ENCODE results near the gene MET. TPM values are rescaled to one million over a fixed set of nuclear protein-coding genes. Genes with fewer than 3 reads are reported as not detected.

MET gene
- total and polyA plus RNA-seq, 2 donors from 2014 or later, result 13.4 to 225 TPM

DNA sequence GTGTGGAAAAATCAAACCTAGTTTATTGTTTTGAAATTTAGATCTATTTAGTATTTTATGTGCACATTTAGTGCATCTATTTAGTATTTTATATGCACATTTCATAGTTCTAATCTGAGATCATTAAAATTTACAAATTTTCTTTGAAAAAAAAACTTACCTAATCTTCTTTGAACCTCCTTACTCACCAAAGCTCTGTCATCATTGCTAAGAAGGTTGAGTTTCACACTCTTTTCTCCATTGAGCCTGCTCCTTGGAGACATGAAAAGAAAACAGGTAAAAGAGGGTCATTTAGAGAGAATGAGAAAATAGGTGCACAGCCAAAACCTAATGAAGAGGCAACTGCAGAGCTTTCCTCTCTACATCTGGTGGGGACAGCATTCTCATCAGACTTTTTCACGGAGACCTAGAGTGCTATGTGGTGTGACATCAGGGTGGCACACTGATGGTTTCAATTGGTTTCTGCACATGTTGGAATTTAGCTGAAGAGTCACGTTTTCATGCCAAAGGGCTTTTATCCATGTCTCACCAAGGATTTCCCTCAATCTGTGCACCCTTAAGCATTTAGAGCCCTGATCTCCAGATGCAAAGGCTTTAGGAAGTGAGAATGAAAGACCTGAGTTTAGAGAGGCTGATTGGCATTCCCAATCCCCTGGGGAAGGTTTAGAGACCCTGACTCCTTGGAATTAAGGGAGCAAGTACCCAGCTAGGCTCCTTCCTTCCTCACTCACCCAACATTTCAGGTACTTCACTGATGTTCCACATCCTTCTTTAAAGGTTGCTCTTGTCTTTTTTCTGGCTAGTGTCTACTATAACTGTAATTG lies 101.1 kb downstream of the MET start:
- H3K4me3 ChIP-seq (ENCODE audit: low read length in 3 of 3), result no peak overlapping the region
- intact Hi-C loops (cut with DNase I), result no loop called here
- no peak for FAIRE-seq

DNA sequence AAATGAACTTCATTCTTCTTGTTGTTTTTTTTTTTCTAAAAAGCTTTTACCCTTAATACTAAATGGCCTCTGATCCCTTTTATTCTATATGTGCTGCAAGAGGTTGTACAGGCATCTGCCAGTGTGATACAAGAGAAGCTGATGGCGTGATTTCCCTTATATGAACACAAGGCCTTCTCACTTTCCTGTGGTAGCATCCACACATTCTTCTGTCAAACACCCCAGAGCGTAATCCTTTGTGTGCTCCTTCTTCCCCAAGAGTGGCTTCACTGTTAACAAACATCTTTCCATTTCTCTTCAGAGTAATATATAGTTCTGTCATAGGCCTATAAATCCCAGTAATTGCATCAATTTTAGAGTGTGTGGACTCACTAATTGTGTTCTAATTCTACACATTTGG lies 104.0 kb downstream of the MET start:
- no peak for FAIRE-seq
- Histone ChIP-seq H3K4me3 (ENCODE audit: low read length in 3 of 3) (no peak overlapping the region), H3K9ac (ENCODE audit: low read length in 3 of 3) (peak overlapping the region in 1 of 3 donors; percentile 36), H3K4me1 (ENCODE audit: control insufficient read depth in 2 of 3, insufficient read depth in 2 of 3, low read depth in 1 of 3, low read length in 3 of 3) (peaks cover 3 to 24% (median 4%) of the 10 kb centered on the region in 3 donors), H3K9me3 (ENCODE audit: control insufficient read depth in 2 of 3, insufficient read depth in 1 of 3, low read length in 3 of 3) (no peaks in the 10 kb centered on the region), H3K27me3 (ENCODE audit: control insufficient read depth, insufficient read depth, low read length) (no peaks in the 10 kb centered on the region), H3K36me3 (ENCODE audit: control insufficient read depth in 2 of 3, insufficient read depth in 3 of 3, low read length in 3 of 3) (peaks cover 0 to 8% (median 6%) of the 10 kb centered on the region in 3 donors), H3K27ac (ENCODE audit: low read depth in 2 of 2, low read length in 2 of 2) (peak overlapping the region in 1 of 2 donors; percentile 0)
- no peak for DNase-seq
- intact Hi-C loops (cut with DNase I), result no loop called here
- TF ChIP-seq, protein P1, sequence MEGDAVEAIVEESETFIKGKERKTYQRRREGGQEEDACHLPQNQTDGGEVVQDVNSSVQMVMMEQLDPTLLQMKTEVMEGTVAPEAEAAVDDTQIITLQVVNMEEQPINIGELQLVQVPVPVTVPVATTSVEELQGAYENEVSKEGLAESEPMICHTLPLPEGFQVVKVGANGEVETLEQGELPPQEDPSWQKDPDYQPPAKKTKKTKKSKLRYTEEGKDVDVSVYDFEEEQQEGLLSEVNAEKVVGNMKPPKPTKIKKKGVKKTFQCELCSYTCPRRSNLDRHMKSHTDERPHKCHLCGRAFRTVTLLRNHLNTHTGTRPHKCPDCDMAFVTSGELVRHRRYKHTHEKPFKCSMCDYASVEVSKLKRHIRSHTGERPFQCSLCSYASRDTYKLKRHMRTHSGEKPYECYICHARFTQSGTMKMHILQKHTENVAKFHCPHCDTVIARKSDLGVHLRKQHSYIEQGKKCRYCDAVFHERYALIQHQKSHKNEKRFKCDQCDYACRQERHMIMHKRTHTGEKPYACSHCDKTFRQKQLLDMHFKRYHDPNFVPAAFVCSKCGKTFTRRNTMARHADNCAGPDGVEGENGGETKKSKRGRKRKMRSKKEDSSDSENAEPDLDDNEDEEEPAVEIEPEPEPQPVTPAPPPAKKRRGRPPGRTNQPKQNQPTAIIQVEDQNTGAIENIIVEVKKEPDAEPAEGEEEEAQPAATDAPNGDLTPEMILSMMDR (IDR thresholded peaks at IDR 0.05; ENCODE audit: borderline replicate concordance, extremely low read depth, insufficient read depth), result no peak

More for the DNA sequence above, 101.1 kb downstream of the MET start:
- TF ChIP-seq, protein P1 (IDR thresholded peaks at IDR 0.05; ENCODE audit: borderline replicate concordance, extremely low read depth, insufficient read depth), result no peak
- H3K9ac ChIP-seq (ENCODE audit: low read length in 3 of 3), result no peak overlapping the region
- H3K9me3 ChIP-seq (ENCODE audit: control insufficient read depth in 2 of 3, insufficient read depth in 1 of 3, low read length in 3 of 3), result no peaks in the 10 kb centered on the region
- H3K27me3 ChIP-seq (ENCODE audit: control insufficient read depth, insufficient read depth, low read length), result no peaks in the 10 kb centered on the region
- H3K36me3 ChIP-seq (ENCODE audit: control insufficient read depth in 2 of 3, insufficient read depth in 3 of 3, low read length in 3 of 3), result peaks cover 0 to 2% (median 0%) of the 10 kb centered on the region in 3 donors
- peaks cover 0 to 23% (median 0%) of the 10 kb centered on the region in 3 donors for H3K4me1 ChIP-seq (ENCODE audit: control insufficient read depth in 2 of 3, insufficient read depth in 2 of 3, low read depth in 1 of 3, low read length in 3 of 3)
- no peak overlapping the region for H3K27ac ChIP-seq (ENCODE audit: low read depth in 2 of 2, low read length in 2 of 2)
- no peak for DNase-seq

DNA sequence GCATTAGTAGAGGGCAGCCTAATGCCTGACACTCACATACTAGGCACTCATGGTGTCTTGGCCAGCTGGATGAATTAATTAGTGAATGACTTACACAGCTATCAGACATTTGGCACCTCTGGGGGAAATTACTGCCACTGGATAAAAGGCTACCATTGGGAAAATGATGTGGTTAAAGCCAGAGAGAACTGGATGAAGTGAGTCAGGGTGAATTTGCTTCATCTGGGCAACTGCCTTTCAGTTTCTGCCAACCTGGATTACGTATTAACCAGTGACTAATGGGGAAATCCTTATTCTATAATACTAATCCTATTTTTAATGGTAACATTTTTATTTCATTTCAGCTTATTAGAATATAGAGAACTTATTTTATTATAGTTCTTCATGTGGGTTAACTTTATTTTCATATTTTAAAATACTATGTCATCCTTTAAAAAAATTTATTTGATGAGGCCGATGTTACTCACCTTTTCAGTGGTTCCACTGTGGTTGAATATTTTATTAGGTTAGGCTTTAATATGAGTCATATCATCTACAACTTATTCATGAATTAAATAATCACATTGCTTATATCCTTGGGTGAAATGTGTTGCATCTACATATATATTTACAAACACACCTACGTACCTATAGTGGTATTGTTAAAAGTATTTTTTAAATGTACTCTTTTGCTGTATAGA lies 104.8 kb downstream of the MET start:
- Histone ChIP-seq H3K9me3 (ENCODE audit: control insufficient read depth in 2 of 3, insufficient read depth in 1 of 3, low read length in 3 of 3) (no peaks in the 10 kb centered on the region), H3K27me3 (ENCODE audit: control insufficient read depth, insufficient read depth, low read length) (no peaks in the 10 kb centered on the region), H3K36me3 (ENCODE audit: control insufficient read depth in 2 of 3, insufficient read depth in 3 of 3, low read length in 3 of 3) (peaks cover 0 to 8% (median 6%) of the 10 kb centered on the region in 3 donors), H3K27ac (ENCODE audit: low read depth in 2 of 2, low read length in 2 of 2) (peak overlapping the region in 1 of 2 donors; percentile 48), H3K4me3 (ENCODE audit: low read length in 3 of 3) (no peak overlapping the region), H3K4me1 (ENCODE audit: control insufficient read depth in 2 of 3, insufficient read depth in 2 of 3, low read depth in 1 of 3, low read length in 3 of 3) (peaks cover 3 to 19% (median 5%) of the 10 kb centered on the region in 3 donors), H3K9ac (ENCODE audit: low read length in 3 of 3) (no peak overlapping the region)
- DNase-seq (peak in 2 of 5 donors; percentile 60 to 69), FAIRE-seq (peak; percentile 94)
- TF ChIP-seq, protein P1 (IDR thresholded peaks at IDR 0.05; ENCODE audit: borderline replicate concordance, extremely low read depth, insufficient read depth), result no peak
- intact Hi-C loops (cut with DNase I), result no loop called here
